ENCODE measurements around the gene WRAP73. TPM values are rescaled to one million over a fixed set of nuclear protein-coding genes. Genes with fewer than 3 reads are reported as not detected.
A peak's percentile ranks its signal among the peaks of the same experiment; 100 is the strongest.

Gene WRAP73
- total RNA-seq, 3 donors from 2014 or later, result 19.3 to 23.6 (median 20.2) TPM

DNA sequence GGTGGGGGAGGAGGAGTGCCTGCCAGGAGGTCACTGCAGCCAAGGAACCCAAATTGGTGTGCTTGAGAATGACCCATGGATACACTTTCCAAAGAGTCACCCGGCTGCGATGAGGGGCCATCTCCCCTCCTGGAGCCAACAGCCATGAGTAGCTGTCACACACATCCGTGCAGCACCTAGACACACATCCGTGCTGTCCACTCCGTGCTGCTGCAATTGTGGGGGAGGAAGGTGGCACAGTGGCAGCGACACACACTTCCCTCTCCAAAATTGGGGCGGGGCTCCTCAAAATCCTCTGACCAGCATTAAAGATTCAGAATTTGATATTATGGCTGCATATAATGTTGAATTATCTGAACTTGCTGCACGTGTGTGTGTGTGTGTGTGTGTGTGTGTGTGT, 18.2 kb upstream of the WRAP73 start:
- no peak overlapping the region for H3K4me3 ChIP-seq
- no peaks in the 10 kb centered on the region for H3K4me1 ChIP-seq
- no peaks in the 10 kb centered on the region for H3K36me3 ChIP-seq
- intact Hi-C loops (cut with DNase I; ENCODE audit: low total_unique reads), result no loop called here
- no peak for TF ChIP-seq POLR2AphosphoS5 (IDR thresholded peaks at IDR 0.05)
- no peak for TF ChIP-seq POLR2A (IDR thresholded peaks at IDR 0.05)
- TF ChIP-seq, protein P1, sequence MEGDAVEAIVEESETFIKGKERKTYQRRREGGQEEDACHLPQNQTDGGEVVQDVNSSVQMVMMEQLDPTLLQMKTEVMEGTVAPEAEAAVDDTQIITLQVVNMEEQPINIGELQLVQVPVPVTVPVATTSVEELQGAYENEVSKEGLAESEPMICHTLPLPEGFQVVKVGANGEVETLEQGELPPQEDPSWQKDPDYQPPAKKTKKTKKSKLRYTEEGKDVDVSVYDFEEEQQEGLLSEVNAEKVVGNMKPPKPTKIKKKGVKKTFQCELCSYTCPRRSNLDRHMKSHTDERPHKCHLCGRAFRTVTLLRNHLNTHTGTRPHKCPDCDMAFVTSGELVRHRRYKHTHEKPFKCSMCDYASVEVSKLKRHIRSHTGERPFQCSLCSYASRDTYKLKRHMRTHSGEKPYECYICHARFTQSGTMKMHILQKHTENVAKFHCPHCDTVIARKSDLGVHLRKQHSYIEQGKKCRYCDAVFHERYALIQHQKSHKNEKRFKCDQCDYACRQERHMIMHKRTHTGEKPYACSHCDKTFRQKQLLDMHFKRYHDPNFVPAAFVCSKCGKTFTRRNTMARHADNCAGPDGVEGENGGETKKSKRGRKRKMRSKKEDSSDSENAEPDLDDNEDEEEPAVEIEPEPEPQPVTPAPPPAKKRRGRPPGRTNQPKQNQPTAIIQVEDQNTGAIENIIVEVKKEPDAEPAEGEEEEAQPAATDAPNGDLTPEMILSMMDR (IDR thresholded peaks at IDR 0.05), result no peak
- no peaks in the 10 kb centered on the region for H3K9me3 ChIP-seq
- peaks cover 0 to 45% of the 10 kb centered on the region in 2 donors for H3K27me3 ChIP-seq
- H3K27ac ChIP-seq, result no peak overlapping the region
- no peak for DNase-seq (ENCODE audit: low spot score in 2 of 2)

DNA sequence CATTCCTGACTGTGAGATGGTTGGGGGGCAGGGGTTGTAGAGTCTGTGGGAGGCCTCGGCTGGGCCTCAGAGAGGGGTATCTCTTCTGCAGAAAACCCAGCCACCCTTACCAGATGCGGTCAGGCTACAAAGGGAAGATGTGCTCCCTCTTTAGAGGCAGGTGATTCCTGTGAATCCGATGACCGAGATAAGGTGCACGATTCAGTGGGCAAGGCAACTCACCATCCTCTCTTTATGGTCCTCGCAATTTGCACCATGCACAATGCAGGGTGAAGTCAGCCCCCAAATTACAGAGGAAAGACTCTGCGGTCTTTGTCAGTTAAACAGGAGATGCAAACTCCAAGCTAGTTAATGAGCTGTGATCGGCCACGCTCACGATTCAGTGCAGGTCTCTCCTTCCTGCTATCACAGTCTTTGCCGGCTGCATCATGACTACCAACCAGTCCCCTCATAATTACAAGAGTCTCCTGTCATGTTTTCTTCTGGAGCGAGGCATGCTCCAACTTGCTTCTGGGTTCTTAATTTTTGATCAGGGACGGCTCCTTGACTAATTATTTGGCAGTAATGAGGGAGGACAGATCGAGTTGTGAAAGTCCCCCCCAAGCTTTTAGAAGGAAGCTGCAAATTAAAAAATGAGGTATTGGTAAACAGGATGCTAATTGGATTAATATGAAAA, 14.9 kb upstream of the WRAP73 start:
- intact Hi-C loops (cut with DNase I; ENCODE audit: low total_unique reads), result no loop called here
- no peak overlapping the region for H3K27ac ChIP-seq
- no peaks in the 10 kb centered on the region for H3K4me1 ChIP-seq
- no peaks in the 10 kb centered on the region for H3K9me3 ChIP-seq
- TF ChIP-seq POLR2AphosphoS5 (IDR thresholded peaks at IDR 0.05) (no peak), POLR2A (IDR thresholded peaks at IDR 0.05) (no peak)
- TF ChIP-seq, protein P1 (IDR thresholded peaks at IDR 0.05), result no peak
- H3K27me3 ChIP-seq, result peaks cover 0 to 27% of the 10 kb centered on the region in 2 donors
- peak in 1 of 2 donors; percentile 15 for DNase-seq (ENCODE audit: low spot score in 2 of 2)
- H3K36me3 ChIP-seq, result no peaks in the 10 kb centered on the region
- no peak overlapping the region for H3K4me3 ChIP-seq

DNA sequence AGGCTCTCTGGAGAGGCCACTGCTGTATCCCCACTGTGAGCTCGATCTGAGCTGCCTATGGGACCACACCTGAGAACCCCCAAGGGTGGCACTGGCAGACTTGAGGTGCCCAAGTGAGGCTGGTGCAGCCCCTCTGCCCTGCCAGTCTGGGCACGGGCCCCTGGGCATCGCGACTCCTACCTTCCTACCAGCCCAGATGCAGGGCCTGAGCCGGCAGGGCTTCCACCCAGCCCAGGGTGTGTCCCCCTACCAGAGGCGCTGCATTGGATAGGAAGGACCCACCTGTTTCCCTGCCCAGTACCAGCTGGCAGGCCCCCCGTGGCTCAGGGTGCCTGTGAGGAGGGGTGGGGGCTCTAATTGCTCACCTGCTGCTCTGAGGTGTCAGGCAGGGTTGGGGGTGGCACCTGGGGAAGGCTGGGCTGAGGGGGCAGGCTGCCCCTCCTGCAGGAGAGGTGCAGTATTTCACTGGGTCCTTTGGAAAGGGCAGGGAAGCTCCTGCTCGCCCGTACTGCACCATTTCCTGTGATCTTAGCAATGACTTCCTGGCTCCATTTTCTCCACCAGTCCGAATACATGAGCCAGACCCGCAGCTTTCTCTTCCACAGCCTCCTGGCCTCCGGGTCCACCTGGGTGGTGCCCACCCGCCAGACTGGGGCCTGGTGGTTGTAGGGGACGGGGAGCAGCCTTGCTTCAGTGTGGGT, 14.2 kb upstream of the WRAP73 start:
- H3K27ac ChIP-seq, result no peak overlapping the region
- no peak for DNase-seq (ENCODE audit: low spot score in 2 of 2)
- H3K4me1 ChIP-seq, result no peaks in the 10 kb centered on the region
- no peak overlapping the region for H3K4me3 ChIP-seq
- H3K36me3 ChIP-seq, result no peaks in the 10 kb centered on the region
- TF ChIP-seq POLR2A (IDR thresholded peaks at IDR 0.05) (no peak), POLR2AphosphoS5 (IDR thresholded peaks at IDR 0.05) (no peak)
- TF ChIP-seq, protein P1 (IDR thresholded peaks at IDR 0.05), result no peak
- H3K27me3 ChIP-seq, result peaks cover 0 to 23% of the 10 kb centered on the region in 2 donors
- no peaks in the 10 kb centered on the region for H3K9me3 ChIP-seq
- intact Hi-C loops (cut with DNase I; ENCODE audit: low total_unique reads), result no loop called here

DNA sequence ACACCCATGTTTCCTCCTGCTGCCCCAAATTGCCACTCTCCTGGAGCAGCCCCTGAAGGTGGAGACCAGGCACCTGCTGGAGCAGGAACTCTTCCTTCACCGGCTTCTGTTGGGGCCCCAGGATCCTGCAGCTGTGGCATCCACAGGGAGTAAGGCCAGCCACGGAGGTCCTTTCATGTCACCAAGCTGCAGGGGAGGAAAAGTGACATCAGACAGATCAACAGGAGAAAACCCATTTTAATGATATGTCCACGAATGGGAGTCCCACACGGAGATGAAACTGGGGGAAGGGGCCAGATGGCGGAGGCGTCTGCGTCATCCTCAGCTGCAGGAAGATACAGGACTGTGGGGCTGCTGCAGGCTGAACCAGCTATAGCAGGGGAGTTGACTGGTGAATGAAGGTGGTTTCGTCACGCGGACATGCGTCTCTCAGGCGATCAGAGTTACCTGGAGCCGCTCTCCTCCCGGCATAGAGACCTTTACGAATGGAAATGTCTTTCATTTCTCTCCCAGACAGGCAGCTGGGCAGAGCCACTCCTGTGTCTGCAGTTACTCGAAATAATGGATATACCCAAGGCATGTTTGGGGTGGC, 12.3 kb upstream of the WRAP73 start:
- TF ChIP-seq, protein P1 (IDR thresholded peaks at IDR 0.05), result no peak
- TF ChIP-seq POLR2AphosphoS5 (IDR thresholded peaks at IDR 0.05), result no peak
- no peak for TF ChIP-seq POLR2A (IDR thresholded peaks at IDR 0.05)
- Histone ChIP-seq H3K36me3 (no peaks in the 10 kb centered on the region), H3K9me3 (no peaks in the 10 kb centered on the region), H3K27me3 (peaks cover 0 to 21% of the 10 kb centered on the region in 2 donors), H3K4me3 (no peak overlapping the region), H3K27ac (no peak overlapping the region), H3K4me1 (no peaks in the 10 kb centered on the region)
- peak in 1 of 2 donors; percentile 39 for DNase-seq (ENCODE audit: low spot score in 2 of 2)
- intact Hi-C loops (cut with DNase I; ENCODE audit: low total_unique reads), result no loop called here

DNA sequence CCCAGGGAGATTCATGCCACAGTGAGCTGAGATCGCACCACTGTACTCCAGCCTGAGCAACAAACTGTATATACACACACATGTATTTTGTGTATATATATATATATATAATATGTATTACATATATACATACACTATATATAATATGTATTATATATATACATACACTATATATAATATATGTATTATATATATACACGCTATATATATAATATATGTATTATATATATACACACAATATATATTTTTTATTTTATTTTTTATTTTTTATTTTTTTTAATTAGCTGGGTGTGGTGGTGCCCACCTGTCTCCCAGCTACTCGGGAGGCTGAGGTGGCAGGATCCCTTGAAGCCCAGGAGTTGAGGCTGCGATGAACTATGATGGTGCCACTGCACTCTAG, 11.7 kb upstream of the WRAP73 start:
- no peaks in the 10 kb centered on the region for H3K36me3 ChIP-seq
- H3K9me3 ChIP-seq, result no peaks in the 10 kb centered on the region
- H3K27me3 ChIP-seq, result peaks cover 0 to 21% of the 10 kb centered on the region in 2 donors
- H3K4me1 ChIP-seq, result no peaks in the 10 kb centered on the region
- H3K4me3 ChIP-seq, result no peak overlapping the region
- H3K27ac ChIP-seq, result no peak overlapping the region
- TF ChIP-seq POLR2AphosphoS5 (IDR thresholded peaks at IDR 0.05) (no peak), POLR2A (IDR thresholded peaks at IDR 0.05) (no peak)
- TF ChIP-seq, protein P1 (IDR thresholded peaks at IDR 0.05), result no peak
- intact Hi-C loops (cut with DNase I; ENCODE audit: low total_unique reads), result no loop called here
- no peak for DNase-seq (ENCODE audit: low spot score in 2 of 2)
